Tibial nerve (tissue), 3 donors: ENCODE results near the gene HERC4.

Source experiments
- CTCF ChIP-seq, 5 experiments: fragments of 200-600 bp in 3 of 5; fragments of 450-650 bp in 2 of 5; sonication (generic) in 3 of 5; IDR thresholded peaks; one replicate each; pipeline ENCODE4 v1.5.1; 2016 to 2019; ENCODE audit warnings: antibody characterized with exemption in 5 of 5, mild to moderate bottlenecking in 3 of 5, moderate library complexity in 2 of 5
- POLR2A ChIP-seq, 2 donors: fragments of 450-650 bp; IDR thresholded peaks; one replicate each; pipeline ENCODE4 v1.6.1; 2017; ENCODE audit warnings: antibody characterized with exemption in 2 of 2, mild to moderate bottlenecking in 2 of 2, moderate library complexity in 2 of 2

DNA sequence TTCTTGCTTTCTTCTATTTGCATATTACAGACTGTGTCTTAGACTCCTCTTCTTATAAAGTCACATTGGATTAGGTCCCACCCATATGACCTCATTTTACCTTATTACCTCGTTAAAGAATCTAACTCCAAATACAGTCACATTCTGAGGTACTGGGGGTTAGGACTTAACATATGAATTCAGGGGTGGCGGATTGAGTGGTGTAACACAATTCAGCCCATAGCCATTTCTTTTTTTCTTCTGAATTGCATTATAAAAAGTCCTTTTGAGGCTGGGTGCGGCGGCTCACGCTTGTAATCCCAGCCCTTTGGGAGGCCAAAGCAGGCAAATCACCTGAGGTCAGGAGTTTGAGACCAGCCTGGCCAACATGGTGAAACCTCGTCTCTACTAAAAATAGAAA is 6.8 kb upstream of the HERC4 start:
- TF ChIP-seq CTCF (IDR thresholded peaks at IDR 0.05), result no peak
- no peak for TF ChIP-seq POLR2A (IDR thresholded peaks at IDR 0.05)
